HepG2 (cell line): ENCODE results near the gene ZNF75A. TPM values are rescaled to one million over a fixed set of nuclear protein-coding genes. Genes with fewer than 3 reads are reported as not detected.

ENCODE experiments used
- JDP2 ChIP-seq: sonication (generic); formaldehyde crosslinking; IDR thresholded peaks from 2 replicates; pipeline ENCODE4 v1.8.1; 2022; ENCODE audit warnings: missing genetic modification reagents, borderline replicate concordance
- MNT ChIP-seq: fragments of 450-650 bp; IDR thresholded peaks from 2 replicates; pipeline ENCODE4 v1.6.1; 2016
- PITX1 ChIP-seq: sonication (generic); formaldehyde crosslinking; IDR thresholded peaks from 2 replicates; pipeline ENCODE4 v1.5.1; 2020; ENCODE audit warnings: mild to moderate bottlenecking, missing genetic modification reagents
- SP2 ChIP-seq: sonication (generic); formaldehyde crosslinking; IDR thresholded peaks from 2 replicates; pipeline ENCODE4 v1.5.1; 2020; ENCODE audit warnings: mild to moderate bottlenecking, missing genetic modification reagents
- TARDBP ChIP-seq: sonication (generic); formaldehyde crosslinking; IDR thresholded peaks from 2 replicates; pipeline ENCODE4 v1.8.0; 2022; ENCODE audit warnings: mild to moderate bottlenecking, missing genetic modification reagents
- TBX3 ChIP-seq: fragments of 450-650 bp; IDR thresholded peaks from 2 replicates; pipeline ENCODE4 v1.6.1; 2017; ENCODE audit warnings: antibody characterized with exemption, mild to moderate bottlenecking, inconsistent platforms, borderline replicate concordance
- ZBED4 ChIP-seq: sonication (generic); formaldehyde crosslinking; IDR thresholded peaks from 2 replicates; pipeline ENCODE4 v1.4.0; 2020; ENCODE audit warnings: missing genetic modification reagents, borderline replicate concordance
- ZBTB33 ChIP-seq: sonication (generic); formaldehyde crosslinking; IDR thresholded peaks from 2 replicates; pipeline ENCODE4 v1.4.0; 2020; ENCODE audit warnings: missing genetic modification reagents
- ZFP36 ChIP-seq: fragments of 150-350 bp; IDR thresholded peaks from 2 replicates; pipeline ENCODE4 v1.6.1; 2018; ENCODE audit warnings: borderline replicate concordance, low read length, low read depth; ENCODE audit not compliant: partially characterized antibody
- ZNF253 ChIP-seq: sonication (generic); formaldehyde crosslinking; IDR thresholded peaks from 2 replicates; pipeline ENCODE4 v1.8.0; 2022; ENCODE audit warnings: mild to moderate bottlenecking, missing genetic modification reagents, borderline replicate concordance
- ZNF441 ChIP-seq: sonication (generic); formaldehyde crosslinking; IDR thresholded peaks from 2 replicates; pipeline ENCODE4 v1.7.0; 2021; ENCODE audit warnings: missing genetic modification reagents, borderline replicate concordance
- ZNF501 ChIP-seq: sonication (generic); formaldehyde crosslinking; IDR thresholded peaks from 2 replicates; pipeline ENCODE4 v1.5.1; 2020; ENCODE audit warnings: mild to moderate bottlenecking, moderate library complexity, missing genetic modification reagents
- ZNF576 ChIP-seq: sonication (generic); formaldehyde crosslinking; IDR thresholded peaks from 2 replicates; pipeline ENCODE4 v1.4.0; 2020; ENCODE audit warnings: mild to moderate bottlenecking, missing genetic modification reagents
- ZNF609 ChIP-seq: sonication (generic); formaldehyde crosslinking; IDR thresholded peaks from 2 replicates; pipeline ENCODE4 v1.4.0; 2020; ENCODE audit warnings: mild to moderate bottlenecking, missing genetic modification reagents, borderline replicate concordance
- ZNF784 ChIP-seq: sonication (generic); formaldehyde crosslinking; IDR thresholded peaks from 2 replicates; pipeline ENCODE4 v1.5.1; 2020; ENCODE audit warnings: missing genetic modification reagents, mild to moderate bottlenecking, borderline replicate concordance
- polyA plus RNA-seq, 8 experiments: library from polyadenylated mRNA; depleted of rRNA in 3 of 8; stranded (reverse) in 7 of 8; unstranded in 1 of 8; fragments of >200 nt; fragmentation: Illumina TruSeq in 4 of 8; extraction: Trizol in 4 of 8; gene quantifications; 2 replicates each; pipeline versions ENCODE4 v1.2.1 to v1.2.3, GENCODE V29; 2011 to 2016; ENCODE audit warnings: low read depth in 4 of 8, missing spikeins in 1 of 8, mixed read lengths in 1 of 8; ENCODE audit not compliant: insufficient read depth in 1 of 8
- total RNA-seq, 5 experiments: library from RNA; depleted of rRNA; stranded (reverse); fragments of >200 nt; fragmentation: Illumina TruSeq; extraction: Trizol; gene quantifications; 2 replicates each; pipeline ENCODE4 v1.2.3, GENCODE V29; 2016; ENCODE audit warnings: low read depth in 1 of 5

Gene ZNF75A
- total and polyA plus RNA-seq, 2 of the 13 experiments (the other 11 are each of a cell fraction or from before 2014, with no cell fraction given) = 1.4 to 2.1 TPM

- TF ChIP-seq ZNF576 (CRISPR knock-in tag) = no peak
- TF ChIP-seq SP2 (CRISPR knock-in tag) = peak; percentile 54; the same call in 1 of the 2 replicates
- no peak for TF ChIP-seq ZNF784 (CRISPR knock-in tag)
- TF ChIP-seq JDP2 (CRISPR knock-in tag) = no peak
- peak; percentile 20; the same call in 1 of the 2 replicates for TF ChIP-seq TBX3
- TF ChIP-seq ZNF253 (CRISPR knock-in tag) = no peak
- no peak for TF ChIP-seq PITX1 (CRISPR knock-in tag)
- TF ChIP-seq ZNF501 = no peak
- TF ChIP-seq ZBTB33 (CRISPR knock-in tag) = no peak
- TF ChIP-seq ZBED4 = no peak
- no peak for TF ChIP-seq ZFP36
- no peak for TF ChIP-seq ZNF441 (CRISPR knock-in tag)
- no peak for TF ChIP-seq TARDBP (CRISPR knock-in tag)
- no peak for TF ChIP-seq ZNF609 (CRISPR knock-in tag)
- TF ChIP-seq MNT = peak; percentile 45
These were observed 59.6 kb downstream of the ZNF75A start (continued) for GRCh38 chr16:3364774-3365427.
